DOHH2 (cell line): Measurements from ENCODE around the gene CAMTA1.

Source experiments
- EZH2phosphoT487 ChIP-seq: fragments of 200-600 bp; sonication (generic); IDR thresholded peaks from 2 replicates; pipeline ENCODE4 v1.6.1; 2017; ENCODE audit warnings: borderline replicate concordance, mild to moderate bottlenecking, antibody characterized with exemption, low read length, moderate library complexity, mixed read lengths
- TF ChIP-seq, protein P1 (sequence below): fragments of 200-600 bp; sonication (generic); IDR thresholded peaks from one replicate; pipeline ENCODE4 v1.5.1; 2014; ENCODE audit warnings: antibody characterized with exemption, mild to moderate bottlenecking, low read depth, low read length; ENCODE audit not compliant: poor library complexity, severe bottlenecking

DNA sequence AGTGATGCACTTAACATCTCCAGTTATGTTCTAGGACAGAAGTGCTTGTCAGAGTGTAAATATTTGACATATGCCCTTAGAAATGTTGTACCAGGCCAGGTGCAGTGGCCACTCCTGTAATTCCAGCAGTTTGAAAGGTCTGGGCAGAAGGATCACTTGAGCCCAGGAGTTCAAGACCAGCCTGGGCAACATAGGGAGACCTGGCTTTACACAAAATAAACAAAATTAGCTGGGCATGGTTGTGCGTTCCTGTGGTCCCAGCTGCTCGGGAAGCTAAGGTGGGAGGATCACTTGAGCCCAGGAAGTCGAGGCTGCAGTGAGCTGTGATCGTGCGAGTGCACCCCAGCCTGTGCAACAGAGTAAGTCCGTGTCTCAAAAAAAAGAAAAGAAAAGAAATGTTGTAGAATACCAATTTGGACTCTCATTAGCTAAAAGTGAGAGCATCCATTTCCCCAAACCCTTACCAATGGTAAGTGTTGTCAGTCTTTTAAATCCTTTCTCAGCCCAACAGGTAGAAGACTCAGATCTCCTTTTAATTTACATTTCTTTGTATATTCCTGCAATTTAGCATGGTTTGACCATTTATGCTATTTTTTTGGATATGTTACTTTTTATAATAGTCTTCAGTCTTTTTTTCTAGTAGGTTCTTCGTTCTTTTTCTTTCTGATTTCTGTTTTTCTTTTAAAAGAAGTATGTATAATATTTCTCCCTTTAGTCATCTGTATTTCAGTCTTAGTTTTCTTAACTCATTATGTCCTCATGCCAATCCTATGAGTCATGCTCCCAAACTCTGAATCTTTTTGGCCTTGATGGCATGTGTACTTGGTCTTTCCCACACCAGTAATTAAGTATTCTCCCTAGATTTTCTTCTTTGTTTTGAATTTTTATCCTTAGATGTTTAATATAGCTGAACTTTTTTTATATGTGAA is 74.4 kb downstream of the CAMTA1 start:
- TF ChIP-seq, protein P1, sequence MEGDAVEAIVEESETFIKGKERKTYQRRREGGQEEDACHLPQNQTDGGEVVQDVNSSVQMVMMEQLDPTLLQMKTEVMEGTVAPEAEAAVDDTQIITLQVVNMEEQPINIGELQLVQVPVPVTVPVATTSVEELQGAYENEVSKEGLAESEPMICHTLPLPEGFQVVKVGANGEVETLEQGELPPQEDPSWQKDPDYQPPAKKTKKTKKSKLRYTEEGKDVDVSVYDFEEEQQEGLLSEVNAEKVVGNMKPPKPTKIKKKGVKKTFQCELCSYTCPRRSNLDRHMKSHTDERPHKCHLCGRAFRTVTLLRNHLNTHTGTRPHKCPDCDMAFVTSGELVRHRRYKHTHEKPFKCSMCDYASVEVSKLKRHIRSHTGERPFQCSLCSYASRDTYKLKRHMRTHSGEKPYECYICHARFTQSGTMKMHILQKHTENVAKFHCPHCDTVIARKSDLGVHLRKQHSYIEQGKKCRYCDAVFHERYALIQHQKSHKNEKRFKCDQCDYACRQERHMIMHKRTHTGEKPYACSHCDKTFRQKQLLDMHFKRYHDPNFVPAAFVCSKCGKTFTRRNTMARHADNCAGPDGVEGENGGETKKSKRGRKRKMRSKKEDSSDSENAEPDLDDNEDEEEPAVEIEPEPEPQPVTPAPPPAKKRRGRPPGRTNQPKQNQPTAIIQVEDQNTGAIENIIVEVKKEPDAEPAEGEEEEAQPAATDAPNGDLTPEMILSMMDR: no peak
- TF ChIP-seq EZH2phosphoT487: no peak
